GM23338 (cell line): ENCODE data around the gene SLC2A1.

ENCODE experiments used
- CTCF ChIP-seq, 2 experiments: fragments of 200-600 bp in 1 of 2; sonication (generic) in 1 of 2; conservative IDR thresholded peaks; 2 replicates each; pipeline versions ENCODE4 v1.5.1 to v1.6.1; 2016 to 2017; ENCODE audit warnings: antibody characterized with exemption in 2 of 2, low read depth in 2 of 2, mild to moderate bottlenecking in 2 of 2, moderate library complexity in 1 of 2
- ETS1 ChIP-seq: IDR thresholded peaks from 2 replicates; pipeline ENCODE4 v1.6.1; 2016; ENCODE audit warnings: antibody characterized with exemption
- EZH2 ChIP-seq: fragments of 200-600 bp; sonication (generic); IDR thresholded peaks from one replicate; pipeline ENCODE4 v1.8.0; 2017; ENCODE audit warnings: antibody characterized with exemption, mild to moderate bottlenecking, low read depth; ENCODE audit not compliant: unreplicated experiment
- ZNF114 ChIP-seq: fragments of 250-450 bp; sonication (Bioruptor Pico); IDR thresholded peaks from 2 replicates; pipeline ENCODE4 v1.5.0; 2020; ENCODE audit warnings: mild to moderate bottlenecking, moderate library complexity

GRCh38 chr1:42921769-42922168 is 36.9 kb downstream of the SLC2A1 start:
- no peak for TF ChIP-seq EZH2
- TF ChIP-seq ZNF114 (CRISPR knock-in tag): no peak
- no peak for TF ChIP-seq CTCF (conservative IDR thresholded peaks at IDR 0.05; ENCODE audit: low read depth in 2 of 2)
- TF ChIP-seq ETS1: no peak
